Epithelial cell of proximal tubule (primary cell): ENCODE data around the gene SNX8. TPM values are rescaled to one million over a fixed set of nuclear protein-coding genes. Genes with fewer than 3 reads are reported as not detected.

Experiments
- DNase-seq: peaks from one replicate; pipeline ENCODE4 v3.0.0-alpha.2; 2011; ENCODE audit warnings: low read depth
- H3K4me3 ChIP-seq: 2 replicates; pipeline ENCODE4 v1.5.1; 2011; ENCODE audit warnings: low read depth, mild to moderate bottlenecking, low read length
- total RNA-seq: library from RNA; depleted of rRNA; stranded (reverse); fragments of >200 nt; gene quantifications from 2 replicates; pipeline ENCODE4 v1.2.3, GENCODE V29; 2015
- TF ChIP-seq, protein P1 (sequence below): conservative IDR thresholded peaks from 2 replicates; pipeline ENCODE4 v1.5.1; 2012; ENCODE audit warnings: low read depth, mild to moderate bottlenecking, low read length

The SNX8 gene
- total RNA-seq, 1 donor from 2014 or later, result 9.0 TPM

DNA sequence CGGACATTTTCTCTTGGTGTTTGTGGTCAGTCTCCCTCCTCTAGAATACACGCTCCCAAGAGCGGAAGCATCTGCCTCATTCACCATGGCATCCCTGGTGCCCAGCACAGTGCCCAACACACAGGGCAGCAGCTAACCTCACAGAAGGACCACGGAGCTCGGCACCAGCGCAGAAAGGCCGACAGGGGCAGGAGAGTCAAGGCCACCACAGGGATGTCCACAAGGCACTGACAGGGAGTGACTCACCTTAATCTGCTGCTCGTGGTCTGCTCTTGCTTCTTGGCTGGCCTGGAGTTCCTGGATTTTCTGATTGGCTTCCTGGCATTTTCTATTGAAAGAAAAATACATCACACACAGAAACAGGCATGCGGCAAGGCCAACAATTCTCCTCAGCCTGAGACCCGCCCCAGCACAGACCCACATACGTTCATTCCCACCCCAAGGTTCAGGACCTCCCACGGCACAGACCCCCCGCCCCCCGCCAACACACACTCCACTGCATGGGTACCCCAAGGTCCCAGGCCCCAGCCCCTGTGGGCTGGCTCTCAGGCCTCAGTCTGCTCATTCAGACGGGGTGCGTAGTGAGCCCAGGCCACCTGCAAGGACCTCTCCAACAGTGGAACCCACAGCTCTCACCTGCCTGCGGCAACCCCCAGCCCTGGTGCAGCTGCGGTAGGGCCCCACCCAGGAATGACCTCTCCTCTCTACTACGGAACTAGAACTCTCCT lies 96.4 kb downstream of the SNX8 start:
- H3K4me3 ChIP-seq, result no peak overlapping the region
- DNase-seq, result no peak
- TF ChIP-seq, protein P1, sequence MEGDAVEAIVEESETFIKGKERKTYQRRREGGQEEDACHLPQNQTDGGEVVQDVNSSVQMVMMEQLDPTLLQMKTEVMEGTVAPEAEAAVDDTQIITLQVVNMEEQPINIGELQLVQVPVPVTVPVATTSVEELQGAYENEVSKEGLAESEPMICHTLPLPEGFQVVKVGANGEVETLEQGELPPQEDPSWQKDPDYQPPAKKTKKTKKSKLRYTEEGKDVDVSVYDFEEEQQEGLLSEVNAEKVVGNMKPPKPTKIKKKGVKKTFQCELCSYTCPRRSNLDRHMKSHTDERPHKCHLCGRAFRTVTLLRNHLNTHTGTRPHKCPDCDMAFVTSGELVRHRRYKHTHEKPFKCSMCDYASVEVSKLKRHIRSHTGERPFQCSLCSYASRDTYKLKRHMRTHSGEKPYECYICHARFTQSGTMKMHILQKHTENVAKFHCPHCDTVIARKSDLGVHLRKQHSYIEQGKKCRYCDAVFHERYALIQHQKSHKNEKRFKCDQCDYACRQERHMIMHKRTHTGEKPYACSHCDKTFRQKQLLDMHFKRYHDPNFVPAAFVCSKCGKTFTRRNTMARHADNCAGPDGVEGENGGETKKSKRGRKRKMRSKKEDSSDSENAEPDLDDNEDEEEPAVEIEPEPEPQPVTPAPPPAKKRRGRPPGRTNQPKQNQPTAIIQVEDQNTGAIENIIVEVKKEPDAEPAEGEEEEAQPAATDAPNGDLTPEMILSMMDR, result no peak

DNA sequence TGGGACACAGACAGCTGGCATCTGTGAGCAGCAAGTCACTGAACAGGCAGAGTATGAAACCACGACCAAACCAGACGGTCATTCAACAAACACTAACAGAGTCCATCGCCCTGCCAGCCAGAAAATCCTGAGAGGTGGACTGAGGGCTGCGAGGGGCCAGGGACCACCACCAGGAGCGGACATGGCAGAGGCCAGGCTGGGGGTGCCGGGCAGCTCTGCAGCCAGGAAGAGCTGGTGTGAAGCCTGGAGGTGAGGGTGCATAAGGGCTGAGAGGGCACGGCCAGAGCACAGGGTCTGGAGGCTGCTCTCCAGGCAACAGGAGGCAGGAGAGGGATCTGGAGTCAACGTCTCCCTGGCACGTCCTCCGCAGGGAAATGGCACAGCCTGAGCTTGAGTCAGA lies 97.0 kb downstream of the SNX8 start:
- TF ChIP-seq, protein P1, result no peak
- DNase-seq, result no peak
- H3K4me3 ChIP-seq, result no peak overlapping the region

DNA sequence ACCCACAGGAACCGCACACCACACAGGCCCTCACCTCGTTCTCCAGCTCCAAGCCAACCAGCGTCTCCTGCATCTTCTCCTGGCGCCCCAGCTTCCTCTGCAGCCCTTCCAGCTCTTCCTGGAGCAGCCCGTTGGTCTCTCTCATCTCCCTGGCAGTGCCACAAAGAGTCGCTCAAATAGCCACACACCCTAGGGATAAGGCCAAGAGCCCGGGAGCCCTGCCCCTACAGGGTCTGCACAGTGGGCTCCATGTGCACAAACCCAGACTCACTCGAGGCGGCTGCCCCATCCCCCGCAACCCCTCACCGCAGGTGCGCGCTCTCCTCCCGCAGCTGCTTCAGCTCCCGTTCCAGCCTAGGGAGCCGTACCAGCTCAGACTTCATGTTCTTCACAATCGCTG lies 98.4 kb downstream of the SNX8 start:
- no peak overlapping the region for H3K4me3 ChIP-seq
- TF ChIP-seq, protein P1, result no peak
- DNase-seq, result no peak

DNA sequence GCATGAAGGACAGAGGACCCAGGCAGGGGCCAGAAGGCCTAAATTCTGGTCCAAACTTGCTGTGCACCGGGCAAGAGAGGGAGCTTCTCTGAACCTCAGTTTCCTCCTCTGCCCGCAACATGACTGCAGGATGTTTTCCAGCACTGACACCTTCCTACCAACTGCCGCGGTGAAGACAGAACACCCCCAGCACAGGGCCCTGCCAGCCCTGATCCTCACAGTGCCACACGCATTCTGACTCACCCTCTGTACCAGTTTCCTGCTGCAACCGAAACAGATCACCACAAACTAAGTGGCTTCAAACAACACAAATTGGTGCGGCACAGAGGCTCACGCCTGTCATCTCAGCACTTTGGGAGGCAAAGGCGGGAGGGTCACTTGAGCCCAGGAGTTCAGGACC lies 99.6 kb downstream of the SNX8 start:
- no peak for DNase-seq
- no peak overlapping the region for H3K4me3 ChIP-seq

DNA sequence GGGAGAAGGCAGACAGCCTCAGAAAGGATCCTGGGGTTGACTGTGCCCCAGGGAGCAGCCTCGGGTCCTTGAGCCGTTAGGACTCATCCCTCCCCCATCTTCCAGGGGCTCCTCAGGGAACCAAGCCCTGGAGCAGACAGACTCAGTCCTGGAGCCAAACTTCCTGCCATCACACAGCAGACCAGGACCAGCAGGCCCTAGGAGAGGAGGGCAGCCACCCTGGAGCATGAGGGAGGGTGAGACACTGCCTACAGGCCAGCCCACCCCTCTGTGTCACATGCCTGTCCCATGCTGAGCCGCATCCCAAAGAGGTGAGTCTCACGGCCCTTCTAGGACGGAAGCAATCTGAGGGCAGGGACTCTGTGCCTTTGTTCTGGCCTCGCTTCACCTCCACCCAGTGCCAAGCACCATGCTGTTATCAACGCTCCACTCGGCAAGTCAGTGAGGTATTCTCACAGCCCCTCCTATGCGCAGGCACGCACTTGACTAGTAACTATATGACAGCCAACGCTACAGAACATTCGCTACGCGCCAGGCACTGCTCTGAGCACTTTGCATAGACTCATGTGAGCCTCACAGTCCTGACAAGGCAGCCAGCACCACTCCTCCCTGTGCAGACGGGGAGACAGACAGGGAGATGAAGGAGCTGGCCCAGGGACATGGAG lies 100.6 kb downstream of the SNX8 start:
- no peak overlapping the region for H3K4me3 ChIP-seq
- DNase-seq, result no peak
- TF ChIP-seq, protein P1, result no peak

More for the DNA sequence above, 99.6 kb downstream of the SNX8 start:
- TF ChIP-seq, protein P1, result no peak

DNA sequence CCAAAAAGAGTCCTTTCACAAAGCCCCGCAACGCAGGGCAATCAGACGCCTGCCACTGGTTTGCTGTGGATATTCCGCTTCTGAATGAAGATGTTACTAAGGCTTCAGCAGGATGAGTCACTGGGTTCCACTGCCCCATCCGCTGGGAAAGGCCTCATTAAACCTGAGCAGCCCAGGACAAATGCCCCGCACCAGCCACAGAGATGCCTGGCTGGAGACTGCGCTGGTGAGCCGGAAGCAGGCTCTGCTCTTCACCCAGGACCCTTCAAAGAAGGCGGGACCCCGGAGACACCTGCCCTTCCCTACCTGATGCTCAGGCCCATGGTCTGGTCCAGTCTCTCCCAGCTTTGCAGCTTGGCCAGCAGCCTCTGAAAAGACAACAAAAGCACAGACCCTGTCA lies 101.3 kb downstream of the SNX8 start:
- TF ChIP-seq, protein P1, result no peak
- no peak for DNase-seq

More for the DNA sequence above, 101.3 kb downstream of the SNX8 start:
- H3K4me3 ChIP-seq, result no peak overlapping the region
